Measurements from ENCODE around the gene PRSS2.

GRCh38 chr7:142791502-142791901 lies 20.7 kb downstream of the PRSS2 start:
- TF ChIP-seq POLR2A (IDR thresholded peaks at IDR 0.05; ENCODE audit: low read depth, low read length) (no peak), POLR2AphosphoS5 (IDR thresholded peaks at IDR 0.05; ENCODE audit: low read depth, low read length) (no peak), TAF1 (IDR thresholded peaks at IDR 0.05; ENCODE audit: low read depth, low read length) (no peak), SPI1 (IDR thresholded peaks at IDR 0.05; ENCODE audit: low read depth, low read length) (no peak), POU2F2 (IDR thresholded peaks at IDR 0.05; ENCODE audit: low read depth, low read length) (no peak)

Measured in GM12891 (cell line).